ENCODE measurements around the gene B3GNT2.

The B3GNT2 gene

GRCh38 chr2:62222674-62223073, 26.8 kb downstream of the B3GNT2 start:
- no peak for TF ChIP-seq CTCF (IDR thresholded peaks at IDR 0.05; ENCODE audit: borderline replicate concordance, insufficient read depth, low read depth, low read length)
- no peak overlapping the region for H3K4me3 ChIP-seq (ENCODE audit: low read depth, low read length)

GRCh38 chr2:62224976-62225375, 29.1 kb downstream of the B3GNT2 start:
- no peak for TF ChIP-seq CTCF (IDR thresholded peaks at IDR 0.05; ENCODE audit: borderline replicate concordance, insufficient read depth, low read depth, low read length)

GRCh38 chr2:62227386-62228075, 31.6 kb downstream of the B3GNT2 start:
- no peak for TF ChIP-seq CTCF (IDR thresholded peaks at IDR 0.05; ENCODE audit: borderline replicate concordance, insufficient read depth, low read depth, low read length)

More at GRCh38 chr2:62224976-62225375, 29.1 kb downstream of the B3GNT2 start:
- no peak overlapping the region for H3K4me3 ChIP-seq (ENCODE audit: low read depth, low read length)

GRCh38 chr2:62229082-62229605, 33.2 kb downstream of the B3GNT2 start:
- no peak for TF ChIP-seq CTCF (IDR thresholded peaks at IDR 0.05; ENCODE audit: borderline replicate concordance, insufficient read depth, low read depth, low read length)
- no peak overlapping the region for H3K4me3 ChIP-seq (ENCODE audit: low read depth, low read length)

More at GRCh38 chr2:62227386-62228075, 31.6 kb downstream of the B3GNT2 start:
- H3K4me3 ChIP-seq (ENCODE audit: low read depth, low read length) = no peak overlapping the region

- H3K4me3 ChIP-seq (ENCODE audit: low read depth, low read length) = no peak overlapping the region
- no peak for TF ChIP-seq CTCF (IDR thresholded peaks at IDR 0.05; ENCODE audit: borderline replicate concordance, insufficient read depth, low read depth, low read length)
Measured at GRCh38 chr2:62231541-62231940, 35.6 kb downstream of the B3GNT2 start.

- no peak for TF ChIP-seq CTCF (IDR thresholded peaks at IDR 0.05; ENCODE audit: borderline replicate concordance, insufficient read depth, low read depth, low read length)
- H3K4me3 ChIP-seq (ENCODE audit: low read depth, low read length) = no peak overlapping the region
Measured at GRCh38 chr2:62234755-62235655, 39.1 kb downstream of the B3GNT2 start.
